Omental fat pad (tissue), 4 donors: ENCODE measurements around the gene SHANK3. TPM values are rescaled to one million over a fixed set of nuclear protein-coding genes. Genes with fewer than 3 reads are reported as not detected.

Experiments
- ATAC-seq: fragments of 150-250 bp; one replicate; pipeline ENCODE4 v1.9.1; 2016; ENCODE audit warnings: mild to moderate bottlenecking, moderate library complexity; ENCODE audit not compliant: low FRiP score
- DNase-seq: peaks from one replicate; pipeline ENCODE4 v3.0.0-alpha.2; 2019; ENCODE audit warnings: low spot score
- total RNA-seq, 4 donors: library from RNA; depleted of rRNA; stranded (reverse); fragments of >200 nt; gene quantifications; one replicate each; pipeline ENCODE4 v1.1.0, GENCODE V29; 2016
- TF ChIP-seq, protein P1 (sequence below), 3 donors: fragments of 450-650 bp; IDR thresholded peaks; one replicate each; pipeline ENCODE4 v1.5.1; 2016 to 2017; ENCODE audit warnings: antibody characterized with exemption in 3 of 3, mild to moderate bottlenecking in 3 of 3, moderate library complexity in 2 of 3

The SHANK3 gene
- total RNA-seq, 4 donors from 2014 or later, result 3.3 to 61.3 (median 19.4) TPM

DNA sequence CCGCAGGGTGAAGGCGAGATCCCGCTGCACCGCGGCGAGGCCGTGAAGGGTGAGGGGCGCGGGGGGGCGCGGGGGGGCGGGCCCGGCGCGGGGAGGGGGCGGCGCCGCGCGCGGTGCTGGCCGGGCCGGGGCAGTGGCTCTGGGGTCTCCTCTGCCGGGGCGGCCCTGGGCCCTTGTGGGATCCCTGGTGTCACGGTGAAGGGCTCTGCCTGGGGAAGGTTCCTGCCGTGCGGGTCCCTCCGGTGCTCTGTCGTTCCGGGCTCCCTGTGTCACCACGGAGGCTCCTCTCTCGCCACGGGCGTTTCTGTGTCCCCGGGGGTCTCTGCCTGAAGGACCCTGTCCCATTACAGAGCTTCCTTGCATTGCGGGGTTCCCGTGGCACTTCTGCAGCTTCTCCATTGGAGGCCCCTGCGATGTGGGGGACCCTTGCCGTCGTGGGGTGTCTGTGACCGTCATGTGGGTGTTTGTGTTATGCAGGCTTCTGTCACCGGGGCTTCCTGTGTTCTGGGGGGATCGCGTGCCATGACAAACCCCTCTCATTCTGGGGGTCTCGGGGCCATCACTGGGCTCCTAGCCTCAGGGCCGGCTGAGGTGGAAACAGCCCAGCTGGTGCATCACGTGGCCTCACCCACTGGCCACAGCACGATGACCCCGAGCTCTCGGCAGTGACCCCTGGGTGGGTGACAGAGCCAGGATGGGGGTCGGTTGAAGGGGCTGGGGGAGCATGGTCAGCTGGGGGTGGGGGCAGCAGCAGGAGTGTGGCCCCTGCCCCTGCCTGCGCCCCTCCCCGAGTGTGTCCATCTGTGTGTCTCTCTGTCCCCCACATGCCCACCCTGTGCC is 25.3 kb downstream of the SHANK3 start:
- DNase-seq, result no peak
- ATAC-seq, result no peak
- TF ChIP-seq, protein P1, sequence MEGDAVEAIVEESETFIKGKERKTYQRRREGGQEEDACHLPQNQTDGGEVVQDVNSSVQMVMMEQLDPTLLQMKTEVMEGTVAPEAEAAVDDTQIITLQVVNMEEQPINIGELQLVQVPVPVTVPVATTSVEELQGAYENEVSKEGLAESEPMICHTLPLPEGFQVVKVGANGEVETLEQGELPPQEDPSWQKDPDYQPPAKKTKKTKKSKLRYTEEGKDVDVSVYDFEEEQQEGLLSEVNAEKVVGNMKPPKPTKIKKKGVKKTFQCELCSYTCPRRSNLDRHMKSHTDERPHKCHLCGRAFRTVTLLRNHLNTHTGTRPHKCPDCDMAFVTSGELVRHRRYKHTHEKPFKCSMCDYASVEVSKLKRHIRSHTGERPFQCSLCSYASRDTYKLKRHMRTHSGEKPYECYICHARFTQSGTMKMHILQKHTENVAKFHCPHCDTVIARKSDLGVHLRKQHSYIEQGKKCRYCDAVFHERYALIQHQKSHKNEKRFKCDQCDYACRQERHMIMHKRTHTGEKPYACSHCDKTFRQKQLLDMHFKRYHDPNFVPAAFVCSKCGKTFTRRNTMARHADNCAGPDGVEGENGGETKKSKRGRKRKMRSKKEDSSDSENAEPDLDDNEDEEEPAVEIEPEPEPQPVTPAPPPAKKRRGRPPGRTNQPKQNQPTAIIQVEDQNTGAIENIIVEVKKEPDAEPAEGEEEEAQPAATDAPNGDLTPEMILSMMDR (IDR thresholded peaks at IDR 0.05), result no peak

DNA sequence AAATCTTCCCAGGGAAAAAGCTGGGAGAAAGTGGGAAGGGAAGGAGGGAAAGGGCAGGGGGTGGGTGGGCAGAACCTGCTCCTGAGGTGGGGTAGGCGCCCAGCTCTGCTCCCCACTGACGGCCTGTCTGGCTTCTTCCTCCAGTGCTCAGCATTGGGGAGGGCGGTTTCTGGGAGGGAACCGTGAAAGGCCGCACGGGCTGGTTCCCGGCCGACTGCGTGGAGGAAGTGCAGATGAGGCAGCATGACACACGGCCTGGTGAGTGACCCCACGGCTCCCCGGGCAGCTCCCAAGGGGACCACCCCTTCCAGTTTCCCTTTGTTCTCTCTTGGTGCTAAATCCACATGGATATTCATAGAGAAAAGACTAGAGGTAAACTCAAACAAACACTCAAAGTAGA is 25.9 kb downstream of the SHANK3 start:
- TF ChIP-seq, protein P1 (IDR thresholded peaks at IDR 0.05), result no peak
- ATAC-seq (no peak), DNase-seq (no peak)

DNA sequence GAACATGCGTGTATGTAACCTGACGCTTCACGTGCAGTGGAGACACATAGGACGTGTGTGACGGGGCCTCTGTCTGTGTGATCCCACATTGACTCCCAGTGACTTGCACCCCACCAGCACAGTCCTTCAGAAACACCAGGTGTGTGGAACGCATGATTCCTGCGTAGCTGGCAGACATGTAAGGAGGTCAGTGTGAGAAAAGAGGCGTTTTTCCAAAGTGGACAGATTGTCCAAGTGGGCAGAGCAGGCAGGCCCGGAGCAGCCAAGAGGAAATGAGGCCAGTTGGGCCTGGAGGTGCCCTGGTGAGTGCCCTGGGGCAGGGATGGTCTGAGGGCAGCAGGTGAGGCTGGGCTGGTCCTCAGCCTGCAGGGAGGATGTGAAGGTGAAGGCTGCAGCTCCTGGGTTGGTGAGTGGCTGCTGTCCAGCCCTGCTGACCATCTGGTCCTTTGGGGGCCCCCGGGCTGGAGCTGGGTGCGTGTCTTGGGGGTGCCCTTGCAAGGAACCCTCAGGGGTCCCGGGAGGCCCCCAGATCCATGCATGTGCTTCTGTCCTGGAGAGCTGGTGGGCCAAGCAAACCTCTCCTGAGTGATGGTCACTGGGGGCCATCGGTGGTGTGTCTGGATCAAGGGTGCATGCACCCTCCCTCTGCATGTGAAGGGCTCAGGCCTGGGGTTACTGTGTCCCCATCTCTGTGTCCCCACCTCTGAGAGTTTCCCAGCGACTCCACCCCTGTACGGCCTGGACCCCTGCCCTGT is 26.6 kb downstream of the SHANK3 start:
- DNase-seq, result no peak
- no peak for ATAC-seq
- TF ChIP-seq, protein P1 (IDR thresholded peaks at IDR 0.05), result no peak

DNA sequence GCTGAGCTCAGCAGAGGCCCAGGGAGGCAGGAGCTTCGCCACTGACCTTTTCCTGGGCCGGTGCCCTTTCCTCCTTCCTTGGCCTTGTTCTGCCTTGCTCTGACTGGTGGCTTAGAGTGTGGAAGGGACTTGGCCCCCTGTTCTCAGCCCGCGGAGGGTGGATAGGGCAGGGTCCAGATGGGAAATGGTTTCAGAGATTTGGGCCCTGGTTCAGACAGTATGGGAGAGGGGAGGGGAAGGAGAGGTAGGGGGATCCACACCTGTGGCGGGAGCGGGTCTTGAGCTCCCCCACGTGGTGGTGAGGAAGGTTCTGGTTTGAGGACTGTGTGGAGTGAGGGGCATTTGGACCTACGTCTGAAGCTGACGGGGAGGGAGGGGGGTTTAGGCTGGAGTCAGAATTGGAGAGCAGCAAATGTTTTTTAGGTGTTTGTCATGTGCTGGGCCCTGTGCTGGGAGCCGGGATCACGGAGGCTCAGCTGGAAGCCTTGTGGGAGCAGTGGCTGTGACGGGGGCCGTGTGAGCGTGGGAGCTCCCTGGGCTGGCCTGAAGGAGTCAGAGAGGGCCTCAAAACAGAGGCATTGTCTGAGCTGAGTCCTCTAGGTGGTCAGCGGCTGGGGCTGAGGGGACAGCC is 27.2 kb downstream of the SHANK3 start:
- DNase-seq (no peak), ATAC-seq (no peak)
- TF ChIP-seq, protein P1 (IDR thresholded peaks at IDR 0.05), result no peak

DNA sequence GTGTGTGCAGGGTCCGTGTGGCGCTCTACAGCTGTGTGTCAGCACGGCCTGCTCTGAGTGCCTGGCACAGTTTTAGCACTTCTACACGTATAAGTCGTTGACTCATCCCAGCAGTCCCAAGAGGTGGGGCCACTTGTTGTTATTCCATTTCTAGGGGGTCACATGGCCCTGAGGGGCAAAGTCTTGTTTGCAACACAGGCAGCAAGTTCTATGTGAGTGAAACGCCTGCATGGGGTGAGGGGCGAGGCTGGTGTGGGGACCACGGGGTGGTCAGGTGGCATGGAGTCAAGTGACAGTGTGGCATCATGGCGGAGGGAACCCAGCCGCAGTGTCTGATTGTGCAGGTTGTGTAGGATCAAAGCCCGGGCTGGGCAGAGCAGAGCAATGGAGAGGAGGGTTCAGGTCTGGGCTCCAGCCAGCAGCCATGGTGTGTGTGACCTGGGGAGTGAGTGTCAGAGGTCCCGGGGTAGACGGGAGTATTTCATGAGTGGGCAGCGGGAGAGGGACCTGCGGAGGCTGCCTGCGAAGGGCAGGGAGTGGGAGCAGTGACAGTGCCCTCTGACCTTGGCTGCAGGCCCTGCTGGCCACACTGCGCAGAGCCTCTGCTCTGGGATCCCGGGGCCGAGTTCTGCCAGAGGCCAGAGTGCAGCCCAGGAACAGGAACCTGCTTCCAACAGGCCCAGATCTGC is 27.9 kb downstream of the SHANK3 start:
- ATAC-seq, result no peak
- no peak for DNase-seq
- TF ChIP-seq, protein P1 (IDR thresholded peaks at IDR 0.05), result no peak

DNA sequence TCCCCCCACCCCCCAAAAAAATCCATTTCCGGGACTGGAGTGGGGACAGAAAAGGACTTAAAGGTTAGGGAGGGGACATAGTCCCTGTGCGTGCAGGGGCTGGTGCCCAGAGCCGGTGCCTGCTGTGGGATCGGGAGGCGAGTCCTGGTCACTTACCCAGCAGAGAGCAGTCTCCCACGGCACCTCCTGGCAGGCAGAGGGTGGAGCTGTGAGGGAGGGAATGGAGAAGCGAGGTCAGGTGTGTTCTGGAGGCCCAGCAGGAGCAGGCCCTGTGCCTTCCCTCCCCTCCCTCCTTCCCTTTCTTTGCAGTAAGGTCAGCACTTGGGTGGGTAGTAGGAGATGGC is 28.4 kb downstream of the SHANK3 start:
- DNase-seq, result no peak
- TF ChIP-seq, protein P1 (IDR thresholded peaks at IDR 0.05), result no peak
- ATAC-seq, result no peak
